Measurements from ENCODE around the gene RARA.
"Not testable (repeated sequence)": the region's sequence is repeated elsewhere in the genome, so short reads cannot be mapped to it uniquely, and the experiment has no call there.

Gene RARA

DNA sequence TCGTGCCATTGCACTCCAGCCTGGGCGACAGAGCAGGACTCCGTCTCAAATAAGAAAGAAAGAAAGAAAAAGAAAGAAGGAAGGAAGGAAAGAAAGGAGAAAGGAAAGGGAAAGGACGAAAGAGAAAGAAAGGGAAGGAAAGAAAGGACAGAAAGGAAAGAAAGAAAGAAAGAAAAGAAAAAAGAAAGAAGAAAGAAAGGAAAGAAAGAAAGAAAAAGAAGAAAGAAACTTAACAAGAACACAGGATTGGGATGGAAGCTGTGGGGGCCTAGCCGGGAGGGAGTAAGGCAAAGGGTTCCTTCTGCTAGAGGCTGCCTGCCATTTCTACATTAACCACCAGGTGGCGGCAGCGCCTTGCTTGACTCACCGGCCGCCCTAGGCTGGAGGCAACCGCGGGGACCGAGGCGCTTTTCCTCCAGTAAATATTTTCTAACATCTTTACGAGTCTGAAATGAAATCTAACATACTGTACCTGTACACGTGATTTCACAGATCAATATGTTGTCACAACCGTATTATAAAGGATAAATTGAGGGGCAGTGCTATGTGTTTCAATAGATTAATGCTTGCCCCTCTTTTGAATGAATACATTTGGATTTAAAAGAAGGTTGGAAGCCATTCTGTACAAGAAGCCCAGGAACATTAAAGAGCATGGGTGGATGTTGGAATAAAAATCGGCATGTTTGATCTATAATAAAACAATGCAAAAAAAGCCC, 49.5 kb downstream of the RARA start:
- DNase-seq (ENCODE audit: low spot score) = peak; percentile 84

DNA sequence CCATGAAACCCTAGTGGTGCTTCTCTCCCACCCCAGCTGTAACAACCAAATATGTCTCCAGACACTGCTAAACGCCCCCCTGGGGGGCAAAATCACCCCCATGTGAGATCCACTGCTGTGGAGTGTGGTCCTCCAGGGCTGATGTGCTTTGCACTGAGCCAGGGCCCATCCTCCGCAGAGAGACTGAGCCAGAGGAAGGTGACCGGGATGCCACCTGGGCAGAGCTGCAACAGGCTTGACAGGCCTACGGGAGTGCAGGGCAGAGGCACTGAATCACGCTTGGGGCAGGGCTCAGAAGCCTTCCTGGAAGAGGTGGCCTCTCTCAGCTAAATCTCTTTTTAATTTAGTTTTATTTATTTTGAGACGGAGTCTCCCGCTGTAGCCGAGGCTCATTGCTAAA, 51.1 kb downstream of the RARA start:
- no peak for DNase-seq (ENCODE audit: low spot score)

DNA sequence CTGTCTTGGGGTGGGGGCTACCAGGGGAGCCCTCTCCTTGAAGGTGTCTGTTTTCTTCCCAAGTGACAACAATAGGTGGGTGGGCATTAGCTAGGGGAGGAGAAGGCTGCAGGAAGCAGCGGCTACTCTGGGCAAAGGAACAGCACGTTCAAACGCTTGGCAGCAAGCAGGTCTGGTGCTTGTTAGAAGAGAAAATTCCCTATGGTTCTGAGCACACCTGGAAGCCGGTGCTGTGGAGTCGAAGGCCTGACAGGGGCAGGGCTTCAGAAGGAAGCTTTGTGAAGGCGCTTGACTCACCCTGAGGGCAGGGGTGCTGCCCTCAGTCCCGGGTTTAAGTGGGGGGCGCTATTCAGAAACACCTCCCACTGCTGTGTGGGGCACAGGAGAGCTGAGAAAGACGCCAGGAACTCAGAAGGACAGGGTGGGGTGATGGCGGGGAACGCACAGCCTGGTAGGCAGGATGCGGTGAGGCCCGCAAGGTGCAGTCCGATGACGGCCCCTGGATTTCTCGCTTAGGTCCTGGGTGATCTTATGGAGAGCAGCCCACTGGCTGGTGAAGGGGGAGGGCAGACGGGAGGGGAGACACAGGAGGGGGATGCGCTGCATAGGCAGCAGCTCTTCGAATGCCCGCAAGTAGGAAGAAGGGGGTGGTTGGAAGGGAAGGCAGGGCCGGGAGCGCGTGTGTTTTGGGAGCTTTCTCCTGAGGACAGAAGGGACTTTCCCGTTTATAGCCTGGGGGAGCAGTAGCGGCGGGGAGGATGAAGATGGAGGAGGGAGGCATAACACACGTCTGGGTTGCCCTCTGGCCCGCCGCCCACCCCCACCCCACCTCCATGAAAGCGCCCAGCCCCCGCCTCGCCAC, 52.3 kb downstream of the RARA start:
- no peak for DNase-seq (ENCODE audit: low spot score)

DNA sequence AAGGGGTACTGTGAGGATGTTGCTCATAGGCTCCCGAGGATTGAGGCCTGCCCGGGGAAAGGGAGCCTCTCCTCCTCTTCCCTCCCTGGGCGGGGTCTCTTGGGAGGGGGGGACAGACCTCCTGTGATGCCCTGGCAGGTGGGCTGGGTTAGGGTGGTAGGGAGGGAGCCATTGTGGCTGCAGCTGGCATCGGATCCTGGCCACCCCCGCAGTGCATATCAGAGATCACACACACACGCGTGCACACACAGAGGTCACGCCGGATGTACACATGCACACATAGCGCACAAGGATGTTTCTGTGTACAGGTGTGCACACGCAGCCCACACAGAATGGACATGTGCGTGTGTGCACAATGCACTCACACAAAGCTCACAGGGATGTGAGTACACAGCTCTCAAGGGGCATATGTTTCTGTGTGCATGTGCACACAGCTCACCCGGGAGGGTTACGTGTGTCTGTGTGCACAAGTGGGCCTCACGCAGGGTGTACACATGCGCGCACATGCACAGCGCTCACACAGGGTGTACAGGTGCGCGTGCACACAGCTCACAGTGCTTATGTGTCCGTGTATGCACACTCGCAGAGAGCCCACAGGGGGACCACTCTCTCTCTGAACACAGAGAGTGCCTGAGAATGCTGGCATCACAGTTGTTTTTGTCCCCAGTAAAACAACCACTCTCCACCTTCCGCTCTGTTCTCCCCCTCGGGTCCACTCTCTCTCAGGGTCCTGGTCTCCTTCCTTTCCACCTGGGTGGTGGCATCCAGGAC, 53.1 kb downstream of the RARA start:
- no peak for DNase-seq (ENCODE audit: low spot score)

DNA sequence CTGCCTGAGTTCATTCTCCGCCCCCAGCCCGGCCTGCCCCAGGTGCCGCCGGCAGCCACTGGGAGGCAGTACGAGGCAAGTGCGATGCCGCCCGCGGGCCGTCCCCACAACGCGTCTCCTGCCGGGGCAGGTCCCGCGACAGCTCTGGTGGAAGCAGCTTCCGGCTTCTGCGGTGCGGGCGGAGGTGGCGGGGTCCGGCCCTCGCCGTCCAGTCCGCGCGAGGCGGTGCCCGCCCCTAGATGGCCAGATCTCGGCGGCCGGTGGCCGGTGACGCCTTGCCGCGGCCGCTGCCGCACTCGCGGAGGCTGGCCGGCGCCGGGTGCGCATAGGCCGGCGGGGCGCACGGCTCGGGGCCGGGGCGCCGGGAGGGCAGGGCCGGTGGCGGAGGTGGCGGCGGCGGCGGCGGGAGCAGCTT, 53.7 kb downstream of the RARA start:
- peak; percentile 74 for DNase-seq (ENCODE audit: low spot score)

DNA sequence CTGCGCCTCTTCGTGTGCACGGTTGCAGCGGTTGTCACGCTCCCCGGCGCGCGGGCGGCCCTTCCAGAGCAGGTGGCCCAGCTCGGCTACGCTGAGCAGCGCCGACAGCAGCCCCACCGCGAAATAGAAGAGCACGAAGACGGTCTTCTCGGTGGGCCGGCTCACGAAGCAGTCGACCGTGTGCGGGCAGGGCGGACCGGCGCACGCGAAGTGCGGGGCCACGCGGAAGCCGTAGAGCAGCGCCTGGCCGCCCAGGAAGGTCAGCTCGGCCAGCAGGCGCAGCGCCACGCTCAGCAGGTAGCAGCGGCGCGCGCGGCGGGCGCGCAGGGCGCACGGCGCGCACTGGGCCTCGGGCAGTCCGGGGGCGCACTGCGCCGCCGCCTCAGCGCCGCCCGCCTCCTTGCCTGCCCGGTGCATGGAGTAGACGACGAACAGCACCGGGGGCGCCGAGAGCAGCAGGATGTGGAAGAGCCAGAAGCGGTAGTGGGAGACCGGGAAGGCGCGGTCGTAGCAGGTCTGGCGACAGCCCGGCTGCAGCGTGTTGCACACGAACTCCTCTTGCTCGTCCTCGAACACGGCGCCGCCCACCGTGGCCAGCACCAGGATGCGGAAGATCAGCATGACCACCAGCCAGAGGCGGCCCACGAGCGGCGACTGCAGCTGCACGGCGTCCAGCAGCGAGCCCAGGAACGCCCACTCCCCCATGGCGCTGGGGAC, 54.3 kb downstream of the RARA start:
- peak; percentile 24 for DNase-seq (ENCODE audit: low spot score)

DNA sequence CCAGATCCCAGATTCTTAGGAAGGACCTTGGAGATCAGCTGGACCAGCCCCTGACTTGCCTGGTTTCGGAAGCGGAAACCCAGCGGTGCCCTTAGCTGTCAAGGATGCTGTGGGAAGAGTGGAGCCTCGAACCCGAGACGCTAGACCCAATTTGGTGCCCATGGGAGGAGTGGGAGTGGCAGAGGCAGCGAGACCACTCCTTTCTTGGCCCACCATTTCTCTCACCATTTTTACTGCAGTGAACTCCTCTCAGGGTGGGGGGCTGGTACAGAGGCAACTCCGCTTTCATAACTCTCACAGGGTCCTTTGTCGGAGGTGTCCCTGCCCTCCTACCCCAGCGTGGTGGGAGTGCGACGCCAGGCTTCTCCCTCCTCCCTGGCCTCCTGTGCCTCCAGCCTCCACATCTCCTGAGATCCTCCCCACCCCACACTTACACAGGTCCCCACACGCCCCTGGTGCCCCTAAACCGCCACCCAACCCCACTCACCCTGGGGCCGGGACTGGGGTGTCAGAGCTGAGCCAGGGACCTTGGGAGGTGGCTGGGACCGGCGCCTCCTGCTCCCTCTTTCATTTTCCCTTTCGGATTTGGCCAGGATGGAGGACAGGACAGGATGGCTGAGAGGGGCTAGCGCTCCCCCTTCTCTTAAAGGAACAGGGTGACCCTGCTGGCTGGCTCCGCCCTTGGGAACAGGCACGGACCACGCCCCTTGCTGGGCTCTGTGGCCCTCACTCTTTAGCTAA, 55.3 kb downstream of the RARA start, which contains the start of gene GJD3:
Gene GJD3 (minus strand): TSS at position 617 of the 741 bp plus-strand sequence. CDS start 922 bp downstream, outside the sequence.
- no peak for DNase-seq (ENCODE audit: low spot score)

DNA sequence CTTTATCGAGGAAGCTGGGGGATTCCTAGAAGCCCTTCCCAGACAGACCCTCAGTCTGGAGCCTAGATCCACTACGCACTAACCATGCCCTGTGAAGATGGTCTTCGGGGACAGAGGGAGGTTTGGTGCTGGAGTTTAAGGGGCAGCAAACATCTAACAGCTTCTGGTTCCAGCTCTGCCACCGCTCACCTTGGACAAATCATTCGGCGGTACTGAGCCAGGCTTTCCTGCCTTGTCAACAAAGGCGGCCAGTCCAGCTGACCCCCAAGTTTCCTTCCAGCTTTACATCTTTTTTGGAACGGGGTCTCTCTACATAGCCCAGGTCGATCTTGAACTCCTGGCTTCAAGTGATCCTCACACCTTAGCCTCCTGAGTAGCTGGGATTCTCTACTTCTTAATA, 55.9 kb downstream of the RARA start:
- DNase-seq (ENCODE audit: low spot score) = no peak

DNA sequence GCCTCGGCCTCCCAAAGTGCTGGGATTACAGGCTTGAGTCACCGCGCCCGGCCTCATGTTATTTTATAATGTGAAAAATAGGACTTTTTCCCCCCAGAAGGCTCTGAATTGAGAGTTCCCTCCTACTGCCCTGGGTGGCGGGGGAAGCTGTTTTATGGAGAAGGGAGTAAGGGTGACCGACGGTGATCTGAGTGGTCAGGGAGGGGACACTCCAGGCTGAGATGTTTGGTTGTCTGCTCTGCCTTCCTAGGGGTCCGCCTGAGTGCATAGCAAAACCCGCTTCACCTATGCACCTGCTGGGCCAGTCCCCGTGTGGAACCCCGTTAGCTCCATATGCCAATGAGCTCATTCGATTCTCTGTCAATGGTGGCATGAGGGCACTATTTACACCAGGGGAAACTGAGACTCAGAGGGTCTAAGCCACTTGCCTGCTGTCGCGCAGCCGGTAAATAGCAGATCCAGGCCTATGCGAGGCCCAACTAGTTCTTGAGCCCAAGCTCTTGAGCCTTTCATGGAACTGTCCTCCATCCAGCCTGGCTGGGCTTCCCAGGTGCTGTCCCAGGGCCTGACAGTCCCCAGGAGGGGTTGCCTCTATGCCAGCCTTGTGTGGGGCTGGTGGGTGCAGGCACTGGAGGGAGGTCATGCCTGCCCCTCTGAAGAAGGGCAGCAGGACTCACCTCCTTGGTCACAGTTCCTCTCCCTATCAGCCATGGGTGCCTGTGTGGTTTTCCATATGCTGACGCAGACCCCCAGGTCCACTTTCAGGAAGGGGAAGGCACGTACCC, 57.3 kb downstream of the RARA start:
- no peak for DNase-seq (ENCODE audit: low spot score)

DNA sequence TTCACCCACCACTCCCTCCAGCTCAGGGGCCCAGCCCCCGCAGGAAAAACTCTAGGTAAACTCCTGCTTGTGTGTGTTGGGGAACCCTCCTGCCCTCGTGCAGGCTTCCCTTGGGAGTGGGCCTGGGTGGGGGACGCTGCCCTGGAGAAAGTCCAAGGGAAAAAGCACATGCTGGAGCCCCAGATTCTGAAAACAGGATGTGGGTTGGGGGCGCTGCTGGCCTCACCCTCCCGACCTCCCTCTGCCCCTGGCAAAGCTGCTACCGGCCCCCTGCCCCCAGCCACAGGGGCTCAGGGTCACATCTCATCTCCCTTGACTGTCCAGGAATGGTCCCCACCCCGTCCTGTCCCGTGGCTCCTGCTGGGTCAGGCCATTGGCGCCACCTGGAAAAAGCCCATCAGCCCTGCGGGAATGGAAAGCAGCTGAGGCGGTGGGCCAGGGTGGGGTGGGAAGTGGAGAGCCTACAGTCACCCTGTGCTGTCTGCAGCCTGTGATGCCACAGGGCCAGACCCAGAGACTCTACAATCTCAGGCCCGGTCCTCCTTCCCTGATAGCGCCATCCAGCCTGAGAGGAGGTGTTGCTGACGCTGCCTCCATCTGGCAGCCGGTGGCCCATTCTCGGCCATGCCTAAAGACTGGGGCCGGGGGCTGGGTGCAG, 58.0 kb downstream of the RARA start:
- no peak for DNase-seq (ENCODE audit: low spot score)

DNA sequence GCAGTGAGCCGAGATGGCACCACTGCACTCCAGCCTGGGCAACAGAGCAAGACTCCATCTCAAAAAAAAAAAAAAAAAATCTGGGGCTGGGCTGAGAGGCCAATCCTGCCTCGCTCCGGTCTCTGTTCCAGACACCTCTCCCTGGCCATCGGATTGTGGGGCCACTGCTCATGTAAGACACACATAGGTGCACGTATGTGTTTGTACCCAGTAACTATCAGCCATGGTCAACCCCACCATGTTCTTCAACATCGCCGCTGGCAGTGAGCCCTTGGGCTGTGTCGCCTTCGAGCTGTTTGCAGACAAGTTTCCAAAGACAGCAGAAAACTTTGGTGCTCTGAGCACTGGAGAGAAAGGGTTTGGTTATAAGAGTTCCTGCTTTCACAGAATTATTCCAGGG, 58.7 kb downstream of the RARA start:
- peak; percentile 18 for DNase-seq (ENCODE audit: low spot score)

DNA sequence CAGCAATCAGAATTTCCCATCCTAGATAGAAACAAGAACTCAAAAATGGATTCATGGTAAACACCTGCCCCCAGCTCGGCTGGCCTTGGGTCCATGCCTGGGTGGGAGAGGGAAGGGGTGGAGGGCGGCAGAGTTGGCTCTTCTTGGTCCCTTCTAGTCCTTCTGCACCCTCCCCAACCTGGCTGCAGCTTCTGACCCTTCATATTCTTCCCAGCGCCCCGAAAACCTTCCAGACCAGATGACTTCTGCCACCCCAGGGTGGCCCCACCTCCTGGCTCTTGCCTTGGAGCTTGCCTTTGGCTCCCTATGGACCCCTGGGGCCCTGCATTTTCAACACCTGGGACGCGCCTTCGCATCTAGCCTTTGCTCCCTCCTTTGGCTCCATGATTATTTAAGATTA, 60.9 kb downstream of the RARA start:
- DNase-seq (ENCODE audit: low spot score) = no peak

DNA sequence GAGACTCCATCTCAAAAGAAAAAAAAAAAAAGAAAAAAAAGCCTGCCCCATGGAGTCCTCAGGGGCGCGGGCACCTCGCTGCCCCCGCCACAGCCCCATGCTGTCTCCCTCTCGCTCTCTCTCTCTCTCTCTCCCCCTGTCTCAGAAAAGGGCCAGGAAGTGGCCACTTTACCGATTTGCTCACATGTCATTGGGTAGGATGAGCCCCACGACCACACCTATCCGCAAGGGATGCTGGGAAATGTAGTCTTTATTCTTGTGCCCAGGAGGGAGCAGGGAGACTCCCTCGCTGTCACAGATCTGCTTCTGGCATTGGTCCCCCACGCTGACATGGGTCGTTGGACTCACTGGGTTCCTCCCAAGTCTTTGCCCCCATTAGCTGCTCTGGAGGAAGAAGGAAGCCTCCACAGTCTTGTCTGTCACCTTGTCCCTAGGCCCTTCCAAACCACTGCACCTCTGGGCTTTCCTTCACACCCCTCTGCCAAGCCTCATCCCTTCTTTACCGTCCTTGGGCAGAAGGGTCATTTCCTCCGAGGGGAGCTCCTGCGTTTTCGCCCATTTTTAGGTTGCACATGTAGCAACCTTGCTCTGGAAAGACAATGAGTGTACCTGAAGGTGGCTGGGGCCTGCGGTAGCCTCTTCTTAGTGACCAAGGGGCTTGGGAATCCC, 62.4 kb downstream of the RARA start:
- no peak for DNase-seq (ENCODE audit: low spot score)

DNA sequence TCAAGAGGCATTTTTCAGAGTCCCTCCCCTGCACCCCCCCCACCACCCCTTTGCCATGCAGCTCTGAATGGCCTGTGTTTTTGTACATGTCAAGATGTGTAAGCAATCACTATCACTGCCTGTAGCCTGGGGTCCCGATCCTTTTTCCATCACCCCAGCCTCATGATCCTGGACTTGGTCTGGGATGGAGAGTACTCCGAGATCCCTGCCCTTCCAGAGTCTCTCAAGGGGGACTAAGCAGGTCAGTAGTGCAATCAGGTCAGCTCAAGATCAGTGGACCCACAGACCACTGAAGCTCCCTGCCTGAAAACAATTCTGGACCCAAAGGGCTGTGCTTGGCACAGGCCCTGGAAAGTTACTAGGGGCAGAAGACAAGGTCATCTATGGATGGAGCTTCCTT, 63.1 kb downstream of the RARA start:
- no peak for DNase-seq (ENCODE audit: low spot score)

DNA sequence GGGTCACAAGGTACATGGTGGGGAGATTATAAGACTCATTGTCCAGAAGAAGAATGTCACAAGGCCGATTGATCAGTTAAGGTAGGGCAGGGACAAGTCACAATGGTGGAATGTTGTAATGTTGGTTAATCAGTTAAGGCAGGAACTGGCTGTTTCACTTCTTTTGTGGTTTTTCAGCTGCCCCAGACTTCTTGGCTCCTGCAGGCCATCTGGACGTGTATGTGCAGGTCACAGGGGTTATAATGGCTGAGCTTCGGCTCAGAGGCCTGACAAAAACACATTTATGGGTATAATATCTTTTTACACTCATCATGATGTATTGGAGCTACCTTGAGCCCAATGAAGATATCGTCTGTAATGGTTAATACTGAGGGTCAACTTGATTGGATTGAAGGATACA, 63.7 kb downstream of the RARA start:
- not testable (repeated sequence) for DNase-seq (ENCODE audit: low spot score)

DNA sequence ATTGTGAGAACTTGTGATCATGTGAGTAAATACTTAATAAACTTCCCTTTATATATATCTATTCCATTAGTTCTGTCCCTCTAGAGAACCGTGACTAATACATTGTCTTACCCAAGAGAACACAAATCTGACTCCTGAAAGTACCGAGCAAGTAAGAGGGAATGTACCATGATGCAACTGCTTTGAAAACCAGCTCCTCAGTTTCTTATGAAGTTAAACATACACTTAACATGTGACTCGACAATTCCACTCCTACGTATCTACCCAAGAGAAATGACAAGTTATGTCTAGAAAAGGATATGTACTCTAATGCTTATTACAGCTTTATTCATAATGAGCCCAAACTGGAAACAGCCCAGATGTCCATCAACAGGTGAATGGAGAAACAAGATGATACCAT, 64.3 kb downstream of the RARA start:
- no peak for DNase-seq (ENCODE audit: low spot score)

DNA sequence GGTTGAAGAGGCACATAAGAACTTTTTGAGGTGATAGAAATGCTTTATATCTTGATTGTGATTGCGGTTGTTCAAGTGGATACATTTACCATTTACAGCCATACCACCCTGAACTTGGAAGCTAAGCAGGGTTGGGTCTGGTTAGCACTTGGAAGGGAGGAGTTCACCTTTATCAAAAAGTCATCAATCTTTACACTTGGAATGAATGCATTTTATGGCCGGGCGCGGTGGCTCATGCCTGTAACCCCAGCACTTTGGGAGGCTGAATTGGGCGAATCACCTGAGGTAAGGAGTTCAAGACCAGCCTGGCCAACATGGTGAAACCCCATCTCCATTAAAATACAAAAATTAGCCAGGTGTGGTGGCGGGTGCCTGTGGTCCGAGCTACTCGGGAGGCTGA, 65.0 kb downstream of the RARA start:
- DNase-seq (ENCODE audit: low spot score) = no peak

DNA sequence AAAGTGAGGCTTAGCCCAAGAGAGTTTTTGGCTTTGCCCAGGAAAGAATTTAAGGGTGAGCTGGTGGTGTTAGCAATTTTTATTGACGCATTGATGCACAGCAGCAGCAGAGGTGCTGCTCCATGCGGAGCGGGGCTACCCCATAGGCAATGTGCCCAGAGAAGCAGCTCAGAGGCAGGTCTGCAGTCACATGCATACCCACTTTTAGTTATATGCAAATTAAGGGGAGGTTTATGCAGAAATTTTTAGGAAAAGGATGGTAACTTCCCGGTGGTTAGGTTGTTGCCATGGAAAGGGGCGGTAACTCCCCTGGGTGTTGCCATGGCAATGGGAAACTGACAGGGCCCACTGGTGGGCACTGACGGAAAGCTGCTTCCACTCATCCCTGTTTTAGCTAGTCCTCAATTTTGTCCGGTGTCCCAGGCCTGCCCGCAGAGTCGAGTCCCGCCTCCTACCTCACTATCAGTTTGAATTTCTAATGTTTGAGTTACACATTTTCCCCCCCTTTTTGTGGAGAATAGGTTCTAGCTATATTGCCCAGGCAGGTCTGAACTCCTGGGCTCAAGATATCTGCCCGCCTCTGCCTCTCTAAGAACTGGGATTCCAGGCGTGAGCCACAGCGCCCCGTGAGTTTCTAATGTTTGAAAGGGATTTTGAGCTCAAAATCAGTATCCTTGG, 66.0 kb downstream of the RARA start:
- no peak for DNase-seq (ENCODE audit: low spot score)

DNA sequence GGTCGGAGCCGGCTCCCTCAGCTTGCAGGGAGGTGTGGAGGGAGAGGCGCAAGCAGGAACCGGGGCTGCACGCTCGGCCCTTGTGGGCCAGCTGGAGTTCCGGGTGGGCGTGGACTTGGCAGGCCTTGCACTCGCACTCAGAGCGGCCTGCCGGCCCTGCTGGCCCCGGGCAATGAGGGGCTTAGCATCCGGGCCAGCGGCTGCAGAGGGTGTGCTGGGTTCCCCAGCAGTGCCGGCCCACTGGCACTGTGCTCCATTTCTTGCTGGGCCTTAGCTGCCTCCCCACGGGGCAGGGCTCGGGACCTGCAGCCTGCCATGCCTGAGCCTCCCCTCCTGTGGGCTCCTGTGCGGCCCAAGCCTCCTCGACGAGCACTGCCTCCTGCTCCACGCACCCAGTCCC, 66.8 kb downstream of the RARA start:
- DNase-seq (ENCODE audit: low spot score) = not testable (repeated sequence)
